Endothelial cell of umbilical vein (primary cell): ENCODE results near the gene GOLGA8J.
"Not testable (repeated sequence)": the region's sequence is repeated elsewhere in the genome, so short reads cannot be mapped to it uniquely, and the experiment has no call there.

Source experiments
- CTCF ChIP-seq, 2 donors: IDR thresholded peaks; 1 replicate in 1 of 2; 2 replicates in 1 of 2; pipeline ENCODE4 v1.5.1; 2011; ENCODE audit warnings: low read length in 2 of 2, mild to moderate bottlenecking in 2 of 2, moderate library complexity in 2 of 2, control low read depth in 1 of 2, inconsistent platforms in 1 of 2, low read depth in 1 of 2; ENCODE audit not compliant: insufficient read depth in 1 of 2; ENCODE audit errors: extremely low read depth in 1 of 2
- EZH2 ChIP-seq: IDR thresholded peaks from 2 replicates; pipeline ENCODE4 v1.6.1; 2012; ENCODE audit warnings: borderline replicate concordance, low read depth, mild to moderate bottlenecking, moderate library complexity, low read length, inconsistent platforms; ENCODE audit not compliant: severe bottlenecking
- FOS ChIP-seq: IDR thresholded peaks from 2 replicates; pipeline ENCODE4 v1.6.1; 2011; ENCODE audit warnings: mild to moderate bottlenecking, low read length, moderate library complexity, borderline replicate concordance; ENCODE audit not compliant: insufficient read depth
- GATA2 ChIP-seq: IDR thresholded peaks from 2 replicates; pipeline ENCODE4 v1.7.0; 2011; ENCODE audit warnings: low read depth, mild to moderate bottlenecking, moderate library complexity, mixed read lengths, low read length; ENCODE audit not compliant: insufficient read length, insufficient read depth
- JUN ChIP-seq: IDR thresholded peaks from 2 replicates; pipeline ENCODE4 v1.6.1; 2011; ENCODE audit warnings: borderline replicate concordance, low read depth; ENCODE audit not compliant: insufficient read length, insufficient read depth
- MAX ChIP-seq: IDR thresholded peaks from 2 replicates; pipeline ENCODE4 v1.6.1; 2011; ENCODE audit not compliant: insufficient read depth, insufficient read length
- MYC ChIP-seq: IDR thresholded peaks from one replicate; pipeline ENCODE4 v1.6.1; 2011; ENCODE audit warnings: mild to moderate bottlenecking, low read depth, low read length
- POLR2A ChIP-seq: IDR thresholded peaks from 2 replicates; pipeline ENCODE4 v1.6.1; 2012; ENCODE audit warnings: low read depth, mild to moderate bottlenecking, control low read depth, low read length
- POLR2AphosphoS5 ChIP-seq: IDR thresholded peaks from 2 replicates; pipeline ENCODE4 v1.6.1; 2012; ENCODE audit warnings: low read depth, mild to moderate bottlenecking, control low read depth, low read length, moderate library complexity; ENCODE audit not compliant: insufficient read depth

DNA sequence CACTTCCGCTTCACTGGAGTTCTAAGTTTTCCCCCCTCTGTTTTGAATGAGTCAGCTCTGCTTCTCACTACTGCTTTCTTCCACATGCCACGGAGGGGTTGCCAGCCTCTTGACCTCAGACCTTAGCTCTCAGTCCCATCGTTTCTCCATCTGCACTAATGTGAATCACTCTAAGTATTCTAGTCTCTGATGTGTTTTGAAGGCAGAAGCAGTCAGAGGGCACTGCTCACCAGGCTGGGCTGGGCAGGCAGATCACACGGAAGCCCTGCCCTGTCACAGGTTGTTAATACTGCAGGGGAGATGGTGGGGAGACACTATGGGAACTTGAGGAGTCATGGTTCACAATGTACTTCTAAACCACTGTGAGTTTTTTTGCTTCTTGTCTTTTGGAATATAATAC is 27.8 kb downstream of the GOLGA8J start:
- TF ChIP-seq CTCF (IDR thresholded peaks at IDR 0.05; ENCODE audit: extremely low read depth in 1 of 2, insufficient read depth in 1 of 2, low read depth in 1 of 2, low read length in 2 of 2); POLR2A; POLR2AphosphoS5; JUN; EZH2; GATA2; MAX; FOS; MYC: not testable (repeated sequence)
